Gastroesophageal sphincter (tissue), 3 donors: ENCODE results near the gene COL4A2.

ENCODE experiments used
- POLR2AphosphoS5 ChIP-seq: sonication (generic); formaldehyde crosslinking; IDR thresholded peaks from one replicate; pipeline ENCODE4 v1.6.1; 2017; ENCODE audit warnings: antibody characterized with exemption
- TF ChIP-seq, protein P1 (sequence below), 4 experiments: fragments of 200-600 bp in 2 of 4; fragments of 450-650 bp in 2 of 4; sonication (generic) in 1 of 4; IDR thresholded peaks; one replicate each; pipeline ENCODE4 v1.5.1; 2017 to 2019; ENCODE audit warnings: antibody characterized with exemption in 4 of 4, mild to moderate bottlenecking in 2 of 4, moderate library complexity in 2 of 4

GRCh38 chr13:110477706-110478245, 170.7 kb downstream of the COL4A2 start:
- TF ChIP-seq, protein P1, sequence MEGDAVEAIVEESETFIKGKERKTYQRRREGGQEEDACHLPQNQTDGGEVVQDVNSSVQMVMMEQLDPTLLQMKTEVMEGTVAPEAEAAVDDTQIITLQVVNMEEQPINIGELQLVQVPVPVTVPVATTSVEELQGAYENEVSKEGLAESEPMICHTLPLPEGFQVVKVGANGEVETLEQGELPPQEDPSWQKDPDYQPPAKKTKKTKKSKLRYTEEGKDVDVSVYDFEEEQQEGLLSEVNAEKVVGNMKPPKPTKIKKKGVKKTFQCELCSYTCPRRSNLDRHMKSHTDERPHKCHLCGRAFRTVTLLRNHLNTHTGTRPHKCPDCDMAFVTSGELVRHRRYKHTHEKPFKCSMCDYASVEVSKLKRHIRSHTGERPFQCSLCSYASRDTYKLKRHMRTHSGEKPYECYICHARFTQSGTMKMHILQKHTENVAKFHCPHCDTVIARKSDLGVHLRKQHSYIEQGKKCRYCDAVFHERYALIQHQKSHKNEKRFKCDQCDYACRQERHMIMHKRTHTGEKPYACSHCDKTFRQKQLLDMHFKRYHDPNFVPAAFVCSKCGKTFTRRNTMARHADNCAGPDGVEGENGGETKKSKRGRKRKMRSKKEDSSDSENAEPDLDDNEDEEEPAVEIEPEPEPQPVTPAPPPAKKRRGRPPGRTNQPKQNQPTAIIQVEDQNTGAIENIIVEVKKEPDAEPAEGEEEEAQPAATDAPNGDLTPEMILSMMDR (IDR thresholded peaks at IDR 0.05): no peak
- no peak for TF ChIP-seq POLR2AphosphoS5
